ENCODE data around the gene FAXDC2.
A peak's percentile ranks its signal among the peaks of the same experiment; 100 is the strongest.
"Not testable (repeated sequence)": the region's sequence is repeated elsewhere in the genome, so short reads cannot be mapped to it uniquely, and the experiment has no call there.

FAXDC2 gene

DNA sequence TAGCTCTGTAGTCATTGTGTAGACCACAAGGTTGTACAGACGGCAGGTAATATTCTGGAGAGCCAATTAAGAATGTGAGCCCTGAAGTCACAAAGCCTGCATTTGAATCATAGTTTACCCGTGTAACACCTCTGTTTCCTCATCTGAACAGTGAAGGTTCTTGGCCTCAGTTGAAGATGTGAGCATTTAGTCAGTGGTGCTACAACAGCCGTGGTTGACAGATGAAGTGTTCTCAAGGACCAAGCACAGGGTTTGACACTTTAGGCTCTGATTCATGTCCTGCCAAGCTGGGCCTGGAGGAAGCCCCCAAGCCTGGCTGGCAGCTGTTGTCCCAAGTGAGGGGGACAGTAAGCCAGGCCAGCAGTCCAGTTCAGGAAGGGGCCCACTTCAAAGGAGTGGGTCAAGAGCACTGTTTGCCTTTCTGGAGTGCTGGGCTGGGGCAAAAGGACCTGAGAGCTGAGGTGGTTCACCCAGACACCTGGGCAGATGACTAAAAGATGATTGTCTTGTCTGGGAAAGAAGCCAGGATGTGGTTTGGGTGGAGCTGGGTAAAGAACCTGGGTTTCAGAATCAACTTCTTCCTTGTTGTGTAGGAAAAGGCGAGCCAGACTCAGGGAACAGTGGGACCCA is 20.7 kb downstream of the FAXDC2 start:
- no peak for DNase-seq

- no peak for DNase-seq
These were observed 21.2 kb downstream of the FAXDC2 start for GRCh38 chr5:154829181-154829588.

GRCh38 chr5:154824070-154824469 is 26.3 kb downstream of the FAXDC2 start:
- DNase-seq, result no peak

DNA sequence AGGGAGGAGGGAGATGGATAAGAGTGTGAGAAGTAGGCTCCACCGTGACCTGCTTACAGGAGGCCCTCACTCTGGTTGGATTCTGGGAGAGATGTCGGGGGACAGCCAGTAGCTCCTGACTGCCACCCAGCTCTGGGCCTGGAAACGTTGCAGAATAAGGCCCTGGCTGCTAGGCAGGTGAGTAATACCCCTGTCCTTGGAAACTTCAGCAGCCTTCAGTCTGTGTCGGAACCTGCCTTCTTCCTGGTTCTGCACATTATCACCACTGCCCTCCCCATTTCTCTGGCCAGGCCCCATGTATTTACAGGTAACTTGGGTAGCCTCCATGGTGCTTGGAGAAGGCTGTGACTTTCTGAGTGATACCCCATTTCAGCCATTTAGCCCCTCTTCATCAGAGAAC is 26.8 kb downstream of the FAXDC2 start:
- DNase-seq, result no peak

GRCh38 chr5:154822896-154823295 is 27.5 kb downstream of the FAXDC2 start:
- not testable (repeated sequence) for DNase-seq

DNA sequence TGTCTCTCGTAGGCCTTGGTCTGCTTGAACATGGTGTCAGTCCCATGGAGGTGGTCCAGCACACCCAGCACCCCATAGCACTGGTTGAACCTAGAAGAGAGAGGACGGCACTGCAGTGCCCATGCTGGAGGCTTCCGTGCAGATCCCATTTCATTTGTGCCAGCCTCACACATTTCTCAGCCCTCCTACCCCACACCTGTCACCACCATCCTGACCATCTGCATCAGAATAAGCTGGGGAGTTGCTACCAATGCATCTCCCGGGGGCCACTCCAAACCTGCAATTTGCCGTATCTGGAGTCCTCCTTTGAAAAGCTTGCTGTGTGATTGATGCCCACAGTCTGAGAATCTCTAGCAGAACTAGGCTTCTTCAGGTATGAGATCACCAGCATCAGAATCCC is 30.0 kb downstream of the FAXDC2 start:
- no peak for DNase-seq

GRCh38 chr5:154819546-154819945 is 30.9 kb downstream of the FAXDC2 start:
- no peak for DNase-seq

DNA sequence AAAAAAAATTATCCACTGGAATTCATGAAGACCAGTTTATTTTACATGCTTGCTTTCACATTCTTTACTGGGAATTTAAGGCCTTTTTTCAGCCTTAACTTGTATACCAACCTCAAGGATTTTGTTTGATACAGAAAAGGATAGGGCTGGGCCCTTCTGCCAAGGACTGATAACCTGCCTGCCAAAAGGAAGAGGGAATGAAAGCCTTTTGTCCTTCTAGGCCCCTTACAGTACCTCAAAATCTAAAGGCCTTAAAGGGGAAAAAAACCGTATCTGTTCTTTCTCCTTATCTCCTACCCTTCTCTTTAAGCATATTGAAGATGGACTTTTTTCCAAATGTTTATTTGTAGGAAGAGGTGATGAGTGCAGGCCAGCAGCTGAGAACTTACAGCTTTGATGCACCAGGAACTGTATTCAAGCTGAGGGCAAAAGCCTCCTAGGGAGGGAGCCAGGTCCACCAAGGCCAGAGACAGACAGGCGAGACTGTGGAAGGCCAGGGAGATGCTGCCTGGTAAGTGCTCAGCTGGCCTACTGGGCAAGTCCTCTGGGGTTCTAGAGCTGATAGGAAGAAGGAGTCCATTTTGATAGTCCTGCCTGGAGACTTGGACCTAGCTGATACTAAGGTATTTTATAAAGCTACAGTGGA is 31.8 kb downstream of the FAXDC2 start:
- no peak for DNase-seq

- no peak for DNase-seq
These were observed 32.6 kb downstream of the FAXDC2 start for GRCh38 chr5:154817815-154818214.

- no peak for DNase-seq
These were observed 33.4 kb downstream of the FAXDC2 start for GRCh38 chr5:154816891-154817492.

DNA sequence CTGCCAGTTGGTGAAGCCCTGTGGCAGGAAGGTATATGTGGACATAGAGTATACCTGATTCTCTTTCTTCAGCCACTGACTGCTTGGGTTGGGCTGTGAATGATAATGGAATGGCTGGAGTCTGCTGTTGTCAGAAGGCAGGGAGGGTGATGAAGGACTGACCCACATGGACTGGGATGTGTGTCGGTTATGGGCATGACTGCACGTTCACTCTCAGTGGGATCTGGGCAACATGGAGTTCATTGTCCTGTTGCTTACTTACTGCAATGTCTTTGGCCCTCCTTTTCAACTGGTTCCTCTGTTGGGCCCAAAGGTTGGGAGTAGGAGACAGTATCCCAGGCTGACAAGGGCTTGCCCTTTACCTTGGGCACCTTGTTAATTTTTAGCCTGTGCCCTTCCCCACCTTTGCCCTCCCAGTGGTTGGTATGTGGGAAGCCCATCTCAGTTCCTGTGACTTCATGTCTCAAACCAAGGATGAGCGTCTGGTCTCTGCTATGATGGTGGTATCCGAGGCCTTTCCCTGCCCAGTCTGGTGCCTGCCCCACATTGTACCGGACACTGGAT is 34.6 kb downstream of the FAXDC2 start:
- DNase-seq, result no peak

- no peak for DNase-seq
These were observed 35.4 kb downstream of the FAXDC2 start for GRCh38 chr5:154815025-154815424.

- no peak for DNase-seq
These were observed 36.7 kb downstream of the FAXDC2 start for GRCh38 chr5:154813736-154814135.

- no peak for DNase-seq
These were observed 37.2 kb downstream of the FAXDC2 start for GRCh38 chr5:154813158-154813557.

DNA sequence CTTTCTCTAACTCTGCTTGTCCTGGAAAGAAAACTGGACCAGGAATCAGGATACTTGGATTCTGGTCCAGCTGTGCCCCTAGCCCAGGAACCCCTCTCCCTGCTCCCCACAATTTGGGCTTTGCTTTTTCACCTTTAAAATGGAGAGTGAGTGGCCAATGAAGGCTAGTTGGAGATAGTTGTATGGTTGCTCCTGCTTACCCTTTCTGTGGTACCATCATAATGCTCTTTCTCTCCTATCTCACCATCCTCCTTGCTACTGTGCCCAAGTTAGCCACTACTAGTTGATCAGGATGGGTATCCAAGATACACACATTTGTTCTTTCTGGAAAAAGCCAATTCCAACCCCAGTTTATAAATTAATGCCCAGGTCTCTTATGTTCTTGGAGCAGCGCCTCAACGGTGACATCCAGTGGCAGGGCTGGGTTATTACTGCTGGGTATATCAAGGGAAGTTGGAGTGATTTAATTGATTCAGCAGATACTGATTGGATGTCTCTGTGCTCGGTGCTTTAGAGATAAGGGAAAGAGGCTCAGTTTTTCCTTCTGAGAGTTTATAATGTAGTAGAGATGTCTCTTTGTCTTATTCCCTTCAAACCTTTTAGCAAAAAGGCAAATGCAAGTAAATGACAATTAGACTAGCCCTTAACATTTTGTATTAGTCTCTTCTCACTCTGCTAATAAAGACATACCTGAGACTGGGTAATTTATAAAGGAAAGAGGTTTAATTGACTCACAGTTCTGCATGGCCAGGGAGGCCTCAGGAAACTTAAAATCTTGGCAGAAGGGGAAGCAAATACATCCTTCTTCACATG is 38.5 kb downstream of the FAXDC2 start:
- DNase-seq, result peak; percentile 41

- no peak for DNase-seq
These were observed 39.2 kb downstream of the FAXDC2 start for GRCh38 chr5:154811239-154811638.

DNA sequence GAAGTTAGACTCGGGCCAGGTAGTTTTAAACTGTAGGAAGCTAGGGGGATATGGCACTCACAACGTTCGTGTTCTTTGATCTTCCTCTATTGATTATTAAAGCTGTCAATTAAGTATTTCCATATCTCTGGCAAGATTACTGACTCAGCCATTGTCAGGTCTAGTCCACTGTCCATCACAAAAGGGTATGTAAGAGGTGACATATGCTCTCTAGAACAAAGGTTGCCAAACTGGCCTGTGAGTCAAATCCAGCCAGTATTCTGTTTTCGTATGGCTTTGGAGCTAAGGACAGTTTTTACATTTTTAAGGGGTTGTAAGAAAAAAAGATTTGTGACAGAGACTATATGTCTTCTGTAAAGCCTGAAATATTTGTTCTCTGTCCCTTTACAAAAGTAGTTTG is 44.2 kb downstream of the FAXDC2 start:
- DNase-seq, result no peak

GRCh38 chr5:154802050-154802449 is 48.4 kb downstream of the FAXDC2 start:
- DNase-seq, result no peak

DNA sequence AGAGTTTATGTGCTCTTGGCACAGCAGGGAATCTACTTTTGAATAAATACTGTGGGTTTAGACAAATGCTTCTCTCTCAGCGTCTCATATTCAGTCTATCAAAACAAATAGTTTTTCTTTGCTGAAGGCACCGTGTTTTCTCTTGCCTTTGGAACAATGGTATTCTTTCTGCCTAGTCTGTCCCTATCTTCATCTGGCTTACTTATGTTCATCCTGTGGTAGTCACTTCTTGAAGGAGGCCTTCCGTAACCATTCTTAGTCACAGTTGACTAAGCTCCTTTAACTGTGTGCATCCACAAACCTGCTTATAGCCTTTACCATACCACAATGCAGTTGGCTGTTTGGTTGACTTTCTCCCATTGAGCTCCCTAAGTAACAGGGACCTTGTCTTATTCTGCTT is 49.3 kb downstream of the FAXDC2 start:
- no peak for DNase-seq

GRCh38 chr5:154800582-154800981 is 49.8 kb downstream of the FAXDC2 start:
- DNase-seq, result no peak

- DNase-seq, result no peak
These were observed 52.6 kb downstream of the FAXDC2 start for GRCh38 chr5:154797762-154798161.

DNA sequence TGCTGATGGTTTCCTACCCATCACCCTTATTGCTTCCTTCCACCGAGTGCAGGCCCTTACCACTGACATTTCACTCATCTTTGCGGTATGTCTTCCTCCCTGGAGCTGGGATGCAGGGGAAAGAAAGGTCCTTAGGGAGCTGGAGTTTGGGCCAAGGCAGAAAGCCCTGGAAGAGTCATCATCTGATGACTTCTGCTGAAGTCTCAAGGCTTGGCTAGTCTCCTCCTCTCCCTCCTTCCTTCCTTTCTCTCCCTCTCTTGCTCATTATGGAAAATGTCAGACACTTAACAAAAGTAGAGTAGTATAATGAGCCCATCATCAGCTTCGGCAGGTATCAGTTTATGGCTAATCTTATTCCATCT is 55.2 kb downstream of the FAXDC2 start:
- DNase-seq, result no peak

- DNase-seq, result no peak
These were observed 55.7 kb downstream of the FAXDC2 start for GRCh38 chr5:154794525-154795234.
